ENCODE data around the gene DPEP3.

DPEP3 gene

DNA sequence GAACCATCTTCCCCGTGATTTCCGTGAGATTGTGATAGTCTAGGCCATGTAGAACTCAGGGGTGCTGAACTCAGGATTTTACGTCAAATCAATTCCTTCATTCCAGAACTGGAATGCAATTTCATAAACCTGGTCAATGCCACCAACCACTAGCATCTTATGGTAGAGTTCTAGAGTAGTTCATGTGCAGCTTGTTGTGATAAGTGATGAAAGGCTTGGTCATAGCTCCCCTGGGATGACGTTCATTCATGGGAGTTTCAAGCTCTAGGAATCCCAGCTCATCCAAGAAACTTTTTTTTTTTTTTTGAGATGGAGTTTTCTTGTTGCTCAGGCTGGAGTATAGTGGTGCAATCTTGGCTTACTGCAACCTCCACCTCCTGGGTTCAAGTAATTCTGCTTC is 22.7 kb upstream of the DPEP3 start:
- no peak for ATAC-seq
- TF ChIP-seq TOX (CRISPR knock-in tag; IDR thresholded peaks at IDR 0.05; ENCODE audit: borderline replicate concordance) (no peak), ZFP30 (CRISPR knock-in tag; IDR thresholded peaks at IDR 0.05) (no peak), SNAI2 (CRISPR knock-in tag; IDR thresholded peaks at IDR 0.05) (no peak), ZFP3 (CRISPR knock-in tag; IDR thresholded peaks at IDR 0.05) (no peak), ZNF565 (CRISPR knock-in tag; conservative IDR thresholded peaks at IDR 0.05; ENCODE audit: low read depth) (no peak), ESRRG (CRISPR knock-in tag; IDR thresholded peaks at IDR 0.05) (no peak), GLIS3 (CRISPR knock-in tag; IDR thresholded peaks at IDR 0.05) (no peak), ARNTL (CRISPR knock-in tag; IDR thresholded peaks at IDR 0.05; ENCODE audit: borderline replicate concordance, low read depth) (no peak), PPARA (CRISPR knock-in tag; IDR thresholded peaks at IDR 0.05; ENCODE audit: borderline replicate concordance) (no peak), ZNF70 (CRISPR knock-in tag; IDR thresholded peaks at IDR 0.05) (no peak), CSDC2 (CRISPR knock-in tag; IDR thresholded peaks at IDR 0.05) (no peak), OSR1 (CRISPR knock-in tag; IDR thresholded peaks at IDR 0.05) (no peak), TCF4 (CRISPR knock-in tag; IDR thresholded peaks at IDR 0.05; ENCODE audit: borderline replicate concordance) (no peak)
- TF ChIP-seq, protein P1, sequence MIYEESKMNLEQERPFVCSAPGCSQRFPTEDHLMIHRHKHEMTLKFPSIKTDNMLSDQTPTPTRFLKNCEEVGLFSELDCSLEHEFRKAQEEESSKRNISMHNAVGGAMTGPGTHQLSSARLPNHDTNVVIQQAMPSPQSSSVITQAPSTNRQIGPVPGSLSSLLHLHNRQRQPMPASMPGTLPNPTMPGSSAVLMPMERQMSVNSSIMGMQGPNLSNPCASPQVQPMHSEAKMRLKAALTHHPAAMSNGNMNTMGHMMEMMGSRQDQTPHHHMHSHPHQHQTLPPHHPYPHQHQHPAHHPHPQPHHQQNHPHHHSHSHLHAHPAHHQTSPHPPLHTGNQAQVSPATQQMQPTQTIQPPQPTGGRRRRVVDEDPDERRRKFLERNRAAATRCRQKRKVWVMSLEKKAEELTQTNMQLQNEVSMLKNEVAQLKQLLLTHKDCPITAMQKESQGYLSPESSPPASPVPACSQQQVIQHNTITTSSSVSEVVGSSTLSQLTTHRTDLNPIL (CRISPR knock-in tag; IDR thresholded peaks at IDR 0.05; ENCODE audit: low read depth) = no peak
- TF ChIP-seq, protein P2, sequence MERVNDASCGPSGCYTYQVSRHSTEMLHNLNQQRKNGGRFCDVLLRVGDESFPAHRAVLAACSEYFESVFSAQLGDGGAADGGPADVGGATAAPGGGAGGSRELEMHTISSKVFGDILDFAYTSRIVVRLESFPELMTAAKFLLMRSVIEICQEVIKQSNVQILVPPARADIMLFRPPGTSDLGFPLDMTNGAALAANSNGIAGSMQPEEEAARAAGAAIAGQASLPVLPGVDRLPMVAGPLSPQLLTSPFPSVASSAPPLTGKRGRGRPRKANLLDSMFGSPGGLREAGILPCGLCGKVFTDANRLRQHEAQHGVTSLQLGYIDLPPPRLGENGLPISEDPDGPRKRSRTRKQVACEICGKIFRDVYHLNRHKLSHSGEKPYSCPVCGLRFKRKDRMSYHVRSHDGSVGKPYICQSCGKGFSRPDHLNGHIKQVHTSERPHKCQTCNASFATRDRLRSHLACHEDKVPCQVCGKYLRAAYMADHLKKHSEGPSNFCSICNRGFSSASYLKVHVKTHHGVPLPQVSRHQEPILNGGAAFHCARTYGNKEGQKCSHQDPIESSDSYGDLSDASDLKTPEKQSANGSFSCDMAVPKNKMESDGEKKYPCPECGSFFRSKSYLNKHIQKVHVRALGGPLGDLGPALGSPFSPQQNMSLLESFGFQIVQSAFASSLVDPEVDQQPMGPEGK (CRISPR knock-in tag; IDR thresholded peaks at IDR 0.05; ENCODE audit: borderline replicate concordance) = no peak
- TF ChIP-seq, protein P3, sequence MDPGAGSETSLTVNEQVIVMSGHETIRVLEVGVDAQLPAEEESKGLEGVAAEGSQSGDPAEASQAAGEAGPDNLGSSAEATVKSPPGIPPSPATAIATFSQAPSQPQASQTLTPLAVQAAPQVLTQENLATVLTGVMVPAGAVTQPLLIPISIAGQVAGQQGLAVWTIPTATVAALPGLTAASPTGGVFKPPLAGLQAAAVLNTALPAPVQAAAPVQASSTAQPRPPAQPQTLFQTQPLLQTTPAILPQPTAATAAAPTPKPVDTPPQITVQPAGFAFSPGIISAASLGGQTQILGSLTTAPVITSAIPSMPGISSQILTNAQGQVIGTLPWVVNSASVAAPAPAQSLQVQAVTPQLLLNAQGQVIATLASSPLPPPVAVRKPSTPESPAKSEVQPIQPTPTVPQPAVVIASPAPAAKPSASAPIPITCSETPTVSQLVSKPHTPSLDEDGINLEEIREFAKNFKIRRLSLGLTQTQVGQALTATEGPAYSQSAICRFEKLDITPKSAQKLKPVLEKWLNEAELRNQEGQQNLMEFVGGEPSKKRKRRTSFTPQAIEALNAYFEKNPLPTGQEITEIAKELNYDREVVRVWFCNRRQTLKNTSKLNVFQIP (CRISPR knock-in tag; IDR thresholded peaks at IDR 0.05; ENCODE audit: borderline replicate concordance, low read depth) = no peak

GRCh38 chr16:68000450-68000849 is 20.2 kb upstream of the DPEP3 start:
- ATAC-seq = no peak
- TF ChIP-seq ESRRG (CRISPR knock-in tag; IDR thresholded peaks at IDR 0.05) (no peak), RARB (CRISPR knock-in tag; IDR thresholded peaks at IDR 0.05) (no peak), ZC3H10 (CRISPR knock-in tag; IDR thresholded peaks at IDR 0.05) (no peak), GLIS3 (CRISPR knock-in tag; IDR thresholded peaks at IDR 0.05) (no peak), BACH2 (CRISPR knock-in tag; IDR thresholded peaks at IDR 0.05; ENCODE audit: borderline replicate concordance) (no peak), ZNF8 (CRISPR knock-in tag; IDR thresholded peaks at IDR 0.05) (no peak), OSR1 (CRISPR knock-in tag; IDR thresholded peaks at IDR 0.05) (no peak), TSHZ2 (CRISPR knock-in tag; IDR thresholded peaks at IDR 0.05) (no peak), CSDC2 (CRISPR knock-in tag; IDR thresholded peaks at IDR 0.05) (no peak), TCF4 (CRISPR knock-in tag; IDR thresholded peaks at IDR 0.05; ENCODE audit: borderline replicate concordance) (no peak)
- TF ChIP-seq, protein P4, sequence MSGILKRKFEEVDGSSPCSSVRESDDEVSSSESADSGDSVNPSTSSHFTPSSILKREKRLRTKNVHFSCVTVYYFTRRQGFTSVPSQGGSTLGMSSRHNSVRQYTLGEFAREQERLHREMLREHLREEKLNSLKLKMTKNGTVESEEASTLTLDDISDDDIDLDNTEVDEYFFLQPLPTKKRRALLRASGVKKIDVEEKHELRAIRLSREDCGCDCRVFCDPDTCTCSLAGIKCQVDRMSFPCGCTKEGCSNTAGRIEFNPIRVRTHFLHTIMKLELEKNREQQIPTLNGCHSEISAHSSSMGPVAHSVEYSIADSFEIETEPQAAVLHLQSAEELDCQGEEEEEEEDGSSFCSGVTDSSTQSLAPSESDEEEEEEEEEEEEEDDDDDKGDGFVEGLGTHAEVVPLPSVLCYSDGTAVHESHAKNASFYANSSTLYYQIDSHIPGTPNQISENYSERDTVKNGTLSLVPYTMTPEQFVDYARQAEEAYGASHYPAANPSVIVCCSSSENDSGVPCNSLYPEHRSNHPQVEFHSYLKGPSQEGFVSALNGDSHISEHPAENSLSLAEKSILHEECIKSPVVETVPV (CRISPR knock-in tag; IDR thresholded peaks at IDR 0.05) = no peak
- TF ChIP-seq, protein P2 (CRISPR knock-in tag; IDR thresholded peaks at IDR 0.05; ENCODE audit: borderline replicate concordance) = no peak
- TF ChIP-seq, protein P1 (CRISPR knock-in tag; IDR thresholded peaks at IDR 0.05; ENCODE audit: low read depth) = no peak
